ENCODE results near the gene PPP2R2C.

PPP2R2C gene

GRCh38 chr4:6329478-6330383 lies 142.7 kb downstream of the PPP2R2C start:
- DNase-seq (ENCODE audit: low spot score), result no peak

GRCh38 chr4:6328526-6328925 lies 143.9 kb downstream of the PPP2R2C start:
- no peak for DNase-seq (ENCODE audit: low spot score)

DNA sequence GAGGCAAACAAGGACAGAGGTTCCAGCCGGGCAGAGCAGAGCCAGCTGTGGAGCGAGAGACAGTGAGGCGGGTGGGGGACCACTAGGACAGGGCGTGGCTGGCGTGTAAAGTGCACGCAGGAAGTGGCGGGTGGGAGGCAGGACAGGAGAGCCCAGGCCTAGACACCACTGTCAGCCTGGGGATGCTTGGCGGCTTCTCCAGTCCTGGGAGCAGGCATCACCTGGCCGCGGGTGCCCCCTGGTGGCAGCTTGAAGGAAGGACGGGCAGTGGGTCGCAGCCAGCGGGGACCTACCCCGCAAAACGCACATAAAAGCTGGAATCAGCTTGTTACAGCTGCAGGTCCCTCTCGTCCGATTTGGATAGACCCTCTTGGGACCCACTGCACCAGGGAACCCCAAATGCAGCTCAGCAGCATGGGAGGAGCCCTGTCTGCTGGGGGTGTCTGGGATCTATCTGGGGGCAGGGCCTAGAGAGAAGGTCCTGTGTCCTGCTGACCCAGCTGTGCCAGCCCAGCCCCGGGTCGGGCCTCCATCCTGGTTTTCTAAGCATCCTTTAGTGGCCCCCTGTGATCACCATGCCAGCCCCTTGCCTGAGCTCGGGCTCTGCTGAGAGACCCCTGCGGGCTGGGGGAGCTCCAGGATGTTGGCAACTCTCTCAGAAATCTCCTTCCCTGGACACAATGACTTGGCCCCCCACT lies 145.0 kb downstream of the PPP2R2C start:
- peak; percentile 69 for DNase-seq (ENCODE audit: low spot score)

DNA sequence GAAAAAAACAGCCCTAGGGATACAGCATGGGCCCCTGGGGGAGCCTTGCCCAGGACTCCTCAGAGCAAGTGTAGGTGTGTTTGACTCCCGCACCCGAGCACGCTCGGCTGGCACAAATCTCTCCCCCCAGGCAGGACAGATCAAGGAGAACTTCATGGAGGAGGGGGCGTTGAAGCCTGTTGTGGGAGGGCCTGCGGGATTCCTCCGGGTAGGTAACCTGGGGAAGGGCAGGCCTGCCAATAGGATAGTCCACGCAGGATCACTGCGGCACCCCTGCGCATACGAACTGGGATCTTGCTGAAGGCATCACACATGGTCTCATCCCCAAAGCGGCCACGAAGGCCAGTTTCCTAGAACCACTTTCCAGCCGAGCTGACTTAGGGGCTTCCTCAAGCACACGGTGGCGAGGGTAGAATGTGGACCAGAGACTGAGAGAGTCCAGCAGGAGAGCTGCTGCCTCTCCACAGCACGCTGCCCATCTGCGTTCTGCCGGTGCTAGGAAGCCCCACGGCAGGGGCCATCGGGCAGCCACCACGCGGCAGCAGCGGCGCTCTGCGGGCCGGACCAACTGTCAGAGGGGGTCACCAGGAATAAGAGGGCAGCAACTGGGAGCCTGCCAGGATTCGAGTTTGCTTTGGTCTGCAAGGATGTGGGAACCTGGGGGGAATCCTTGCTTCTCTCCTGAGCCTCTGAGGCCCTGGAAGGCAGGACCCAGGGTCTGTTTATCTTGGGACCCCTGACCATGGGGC lies 145.9 kb downstream of the PPP2R2C start:
- DNase-seq (ENCODE audit: low spot score), result no peak

DNA sequence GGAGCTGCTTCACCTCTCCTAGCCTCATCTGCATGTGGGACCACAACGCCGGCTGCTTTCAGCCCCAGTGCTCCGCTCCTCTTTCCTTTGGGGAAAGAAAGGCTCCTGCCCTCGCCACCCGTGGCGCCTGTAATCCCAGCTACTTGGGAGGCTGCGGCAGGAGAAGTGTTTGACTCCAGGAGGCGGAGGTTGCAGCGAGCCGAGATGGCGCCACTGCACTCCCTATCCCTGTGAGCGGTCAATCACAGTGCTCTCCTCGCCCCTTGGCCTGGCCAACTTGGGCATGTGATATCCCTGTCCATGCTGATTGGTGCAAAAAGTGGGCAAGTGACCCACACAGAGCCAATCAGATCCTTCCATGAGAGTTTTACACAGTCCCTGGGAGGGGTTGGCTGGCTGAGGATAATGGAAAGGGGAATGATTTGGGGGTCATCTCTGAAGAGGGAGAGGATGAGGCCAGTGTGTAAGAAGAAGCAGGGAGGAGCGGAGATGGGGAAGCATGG lies 146.6 kb downstream of the PPP2R2C start:
- DNase-seq (ENCODE audit: low spot score), result no peak

DNA sequence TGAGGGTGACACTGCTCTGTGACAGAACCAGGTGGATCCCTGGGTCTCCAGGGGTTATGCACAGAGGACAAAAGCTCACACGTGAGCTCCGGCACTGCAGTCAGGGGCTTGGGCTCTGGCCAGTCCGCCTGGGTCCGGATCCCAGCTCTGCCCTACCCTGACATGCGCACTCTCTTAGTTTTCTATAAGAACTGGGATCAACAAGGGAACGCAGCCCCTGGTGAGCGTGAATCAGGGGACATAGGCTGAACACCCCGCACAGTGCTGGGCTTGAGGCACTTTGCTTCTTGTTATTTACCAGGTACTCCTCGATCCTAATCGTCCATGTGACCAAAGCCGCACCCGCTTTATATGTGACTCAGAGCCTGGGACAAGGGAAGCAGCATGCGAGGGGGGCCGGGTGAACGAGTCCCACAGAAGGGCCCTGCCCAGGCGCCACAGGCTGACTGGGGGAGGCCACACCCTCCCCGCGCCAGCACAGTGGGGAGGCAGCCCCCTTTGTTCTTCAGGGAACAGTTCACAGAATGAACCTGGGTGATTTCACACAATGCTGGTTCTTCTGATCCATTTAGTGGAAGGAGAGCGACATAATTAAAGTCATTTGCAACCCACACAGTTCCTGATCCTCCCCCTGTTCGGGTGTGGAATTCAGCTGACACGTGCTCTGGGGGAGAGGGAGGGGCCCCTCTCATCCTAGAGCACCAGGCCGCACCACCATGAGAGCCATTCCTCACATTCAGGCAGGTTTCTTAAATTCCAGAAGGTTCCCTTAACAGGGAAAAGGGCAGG lies 147.2 kb downstream of the PPP2R2C start:
- no peak for DNase-seq (ENCODE audit: low spot score)

GRCh38 chr4:6324461-6324998 lies 147.9 kb downstream of the PPP2R2C start:
- no peak for DNase-seq (ENCODE audit: low spot score)

DNA sequence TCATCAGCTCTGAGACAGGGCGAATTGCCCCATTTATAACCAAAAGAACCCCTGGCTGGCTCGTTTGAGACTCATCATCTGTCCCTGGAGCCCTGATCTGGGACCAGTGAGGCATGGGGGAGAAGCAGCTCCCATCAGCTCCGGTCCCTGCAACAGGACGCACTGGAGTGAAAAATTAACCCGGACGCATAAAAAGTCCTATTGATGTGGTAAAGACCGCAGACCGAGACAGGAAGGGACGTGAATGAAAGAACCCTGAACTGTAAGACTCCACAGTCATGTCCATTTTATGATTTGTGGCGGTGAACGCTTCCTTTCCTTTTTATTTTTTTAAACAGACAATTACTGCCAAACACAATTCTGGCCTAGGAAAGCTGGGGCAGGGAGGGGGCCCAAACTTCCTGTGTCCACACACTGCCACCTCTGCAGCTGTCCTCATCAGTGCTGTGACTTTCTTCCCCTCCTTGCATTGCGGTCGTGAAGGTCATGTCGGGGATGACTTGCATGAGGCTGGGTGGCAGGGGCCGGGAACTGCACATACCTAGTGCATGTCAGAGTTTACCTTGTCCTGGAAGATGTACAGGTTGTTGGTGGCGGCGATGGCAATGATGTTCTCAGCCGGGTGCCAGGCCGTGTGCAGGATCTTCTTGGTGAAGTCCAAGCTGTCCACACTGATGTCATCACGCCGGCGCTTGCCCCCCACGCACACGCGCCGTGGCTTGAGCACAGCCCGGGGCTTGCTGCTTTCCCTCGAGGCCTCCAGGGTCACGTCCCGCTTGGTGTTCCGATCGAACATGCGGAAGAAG lies 149.4 kb downstream of the PPP2R2C start:
- DNase-seq (ENCODE audit: low spot score), result no peak

- DNase-seq (ENCODE audit: low spot score), result no peak
Observed at GRCh38 chr4:6322067-6322760, 150.2 kb downstream of the PPP2R2C start.

DNA sequence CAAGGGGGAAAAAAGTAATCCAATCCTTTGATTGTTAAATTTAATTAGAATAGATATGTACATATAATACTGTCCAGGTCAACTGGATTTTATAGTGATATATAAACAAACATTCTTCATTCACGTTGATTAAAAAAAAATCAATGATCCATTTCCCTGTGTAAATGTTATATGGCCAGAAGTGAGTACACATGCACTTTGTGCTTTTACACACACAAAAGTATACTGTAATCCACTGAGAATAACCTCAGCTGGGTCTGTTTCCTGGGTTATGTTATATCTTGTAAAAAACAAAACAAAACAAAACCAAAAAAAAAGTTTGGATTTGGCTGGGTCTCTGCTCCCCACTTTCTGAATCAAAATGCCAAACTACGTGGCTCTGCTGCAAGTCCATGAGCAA lies 151.1 kb downstream of the PPP2R2C start:
- DNase-seq (ENCODE audit: low spot score), result no peak

DNA sequence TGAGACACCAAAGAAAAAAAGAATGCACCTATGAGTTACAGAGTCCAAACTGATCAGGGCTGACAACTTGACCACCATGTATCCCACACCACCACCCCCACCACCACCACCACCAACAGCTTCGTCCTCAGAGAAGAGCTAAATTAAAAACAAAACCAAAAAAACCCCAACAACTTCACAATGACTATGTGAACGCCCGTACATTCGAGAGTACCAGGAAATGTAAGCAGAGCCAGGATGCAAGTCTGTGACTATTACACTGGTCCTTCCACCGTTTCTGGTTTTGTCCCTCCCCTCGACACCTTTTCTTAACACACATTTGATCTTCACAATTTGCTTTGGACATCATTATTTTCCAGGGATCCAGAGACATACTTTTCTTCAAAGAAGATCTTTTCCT lies 151.8 kb downstream of the PPP2R2C start:
- DNase-seq (ENCODE audit: low spot score), result no peak

- no peak for DNase-seq (ENCODE audit: low spot score)
Observed at GRCh38 chr4:6319530-6320150, 152.8 kb downstream of the PPP2R2C start.

- DNase-seq (ENCODE audit: low spot score), result no peak
Observed at GRCh38 chr4:6318206-6318605, 154.2 kb downstream of the PPP2R2C start.

- DNase-seq (ENCODE audit: low spot score), result no peak
Observed at GRCh38 chr4:6316461-6317003, 155.9 kb downstream of the PPP2R2C start.

DNA sequence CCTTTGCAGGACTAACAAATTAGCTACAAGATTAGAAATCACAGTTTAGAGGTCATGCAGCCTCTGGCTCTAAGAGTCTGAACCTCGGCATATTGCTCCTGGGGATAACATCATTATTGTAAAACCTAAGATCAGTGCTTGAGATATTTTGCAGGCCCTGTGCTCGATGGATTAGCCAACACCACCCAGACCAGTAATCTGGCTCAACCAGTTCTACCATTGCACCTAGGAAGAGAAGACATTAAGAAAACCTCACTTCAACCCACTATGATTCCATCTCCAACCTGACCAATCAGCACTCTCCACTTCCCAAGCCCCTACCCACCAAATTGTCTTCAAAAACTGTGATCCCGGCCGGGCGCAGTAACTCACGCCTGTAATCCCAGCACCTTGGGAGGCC lies 159.2 kb downstream of the PPP2R2C start:
- no peak for DNase-seq (ENCODE audit: low spot score)

DNA sequence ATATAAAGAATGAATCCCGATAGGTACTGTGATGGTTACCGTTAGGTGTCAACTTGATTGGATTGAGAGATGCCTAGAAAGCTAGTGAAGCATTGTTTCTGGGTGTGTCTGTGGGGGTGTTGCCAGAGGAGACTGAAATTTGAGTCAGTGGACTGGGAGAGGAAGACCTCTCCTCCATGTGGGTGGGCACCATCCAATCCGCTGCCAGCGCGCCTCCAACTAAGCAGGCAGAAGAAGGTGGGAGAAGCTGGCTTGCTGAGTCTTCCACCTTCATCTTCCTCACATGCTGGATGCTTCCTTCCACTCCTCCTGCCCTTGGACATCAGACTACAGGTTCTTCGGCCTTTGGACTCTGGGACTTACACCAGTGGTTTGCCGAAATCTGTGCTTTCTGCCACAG lies 162.6 kb downstream of the PPP2R2C start:
- DNase-seq (ENCODE audit: low spot score), result no peak

- DNase-seq (ENCODE audit: low spot score), result no peak
Observed at GRCh38 chr4:6308899-6309643, 163.3 kb downstream of the PPP2R2C start.

DNA sequence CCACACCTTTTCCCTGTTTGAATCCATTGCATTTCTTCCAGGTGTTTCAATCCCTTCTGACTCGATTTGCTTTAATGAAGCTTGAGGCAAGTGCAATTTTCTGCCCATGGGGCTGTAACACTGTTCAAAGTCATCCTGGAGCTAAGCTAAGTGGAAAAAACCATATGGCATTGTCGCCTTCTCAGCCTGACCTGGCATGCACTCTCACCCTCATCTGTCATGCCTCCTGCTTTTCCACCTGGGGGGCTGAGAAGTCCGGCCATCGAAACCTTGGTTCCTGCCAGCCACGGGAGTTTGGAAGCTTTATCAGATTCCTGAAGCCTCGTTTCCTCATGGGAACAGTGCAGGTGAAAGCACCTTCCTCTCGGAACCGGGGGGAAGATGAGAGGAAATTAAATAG lies 164.5 kb downstream of the PPP2R2C start:
- DNase-seq (ENCODE audit: low spot score), result no peak
